Measurements from ENCODE around the gene APBA2. TPM values are rescaled to one million over a fixed set of nuclear protein-coding genes. Genes with fewer than 3 reads are reported as not detected.

The APBA2 gene
- polyA plus RNA-seq, 1 donor (not counting 4 experiments of a cell fraction or from before 2014, with no cell fraction given), result 5.5 TPM

DNA sequence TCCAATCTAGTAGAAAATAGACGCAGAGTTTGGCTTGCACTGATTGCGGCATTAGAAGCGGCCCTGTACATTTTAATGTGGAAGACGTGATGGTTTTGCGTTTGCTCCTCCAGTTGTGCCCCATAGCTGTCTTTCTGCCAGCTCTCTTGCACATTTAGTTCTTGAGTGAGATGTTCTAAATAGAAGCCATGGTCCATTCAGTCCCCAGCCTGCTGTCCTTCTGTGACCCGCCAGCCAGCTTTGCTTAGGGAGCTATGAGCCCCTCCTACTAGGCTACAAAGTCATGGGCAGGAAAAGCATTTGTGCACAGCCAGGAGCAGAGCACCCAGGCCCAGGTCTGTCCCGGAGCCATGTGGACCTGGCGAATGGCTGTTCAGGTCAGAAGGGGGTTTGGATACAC is 50.3 kb downstream of the APBA2 start:
- FAIRE-seq, result no peak
- H3K79me2 ChIP-seq (ENCODE audit: control insufficient read depth, insufficient read depth, low read length), result no peaks in the 10 kb centered on the region
- peaks cover 3% of the 10 kb centered on the region for H3K9me3 ChIP-seq (ENCODE audit: control insufficient read depth, low read depth, low read length)
- H3K4me3 ChIP-seq (ENCODE audit: control insufficient read depth in 2 of 3, extremely low read depth in 1 of 3, insufficient read depth in 2 of 3, low read depth in 1 of 3, low read length in 3 of 3), result no peak overlapping the region
- no peak overlapping the region for H3K27ac ChIP-seq (ENCODE audit: control insufficient read depth, insufficient read depth, low read length)
- H3K9ac ChIP-seq (ENCODE audit: control insufficient read depth, extremely low read depth, insufficient read depth, low read length), result no peak overlapping the region
- H3K4me1 ChIP-seq (ENCODE audit: control insufficient read depth, extremely low read depth, insufficient read depth, low read length), result no peaks in the 10 kb centered on the region
- TF ChIP-seq, protein P1, sequence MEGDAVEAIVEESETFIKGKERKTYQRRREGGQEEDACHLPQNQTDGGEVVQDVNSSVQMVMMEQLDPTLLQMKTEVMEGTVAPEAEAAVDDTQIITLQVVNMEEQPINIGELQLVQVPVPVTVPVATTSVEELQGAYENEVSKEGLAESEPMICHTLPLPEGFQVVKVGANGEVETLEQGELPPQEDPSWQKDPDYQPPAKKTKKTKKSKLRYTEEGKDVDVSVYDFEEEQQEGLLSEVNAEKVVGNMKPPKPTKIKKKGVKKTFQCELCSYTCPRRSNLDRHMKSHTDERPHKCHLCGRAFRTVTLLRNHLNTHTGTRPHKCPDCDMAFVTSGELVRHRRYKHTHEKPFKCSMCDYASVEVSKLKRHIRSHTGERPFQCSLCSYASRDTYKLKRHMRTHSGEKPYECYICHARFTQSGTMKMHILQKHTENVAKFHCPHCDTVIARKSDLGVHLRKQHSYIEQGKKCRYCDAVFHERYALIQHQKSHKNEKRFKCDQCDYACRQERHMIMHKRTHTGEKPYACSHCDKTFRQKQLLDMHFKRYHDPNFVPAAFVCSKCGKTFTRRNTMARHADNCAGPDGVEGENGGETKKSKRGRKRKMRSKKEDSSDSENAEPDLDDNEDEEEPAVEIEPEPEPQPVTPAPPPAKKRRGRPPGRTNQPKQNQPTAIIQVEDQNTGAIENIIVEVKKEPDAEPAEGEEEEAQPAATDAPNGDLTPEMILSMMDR (optimal IDR thresholded peaks at IDR 0.05 in 1 of 3, IDR thresholded peaks at IDR 0.05 in 1 of 3, conservative IDR thresholded peaks at IDR 0.05 in 1 of 3; ENCODE audit: extremely low read depth in 1 of 3, insufficient read depth in 2 of 3, low read length in 3 of 3), result no peak
- TF ChIP-seq EZH2 (IDR thresholded peaks at IDR 0.05; ENCODE audit: low read length), result no peak
- no peaks in the 10 kb centered on the region for H3K9me1 ChIP-seq (ENCODE audit: control insufficient read depth, extremely low read depth, insufficient read depth, low read length)
- H3K27me3 ChIP-seq (ENCODE audit: control insufficient read depth, extremely low read depth, insufficient read depth, low read length), result no peaks in the 10 kb centered on the region
- no peak overlapping the region for H2AFZ ChIP-seq (ENCODE audit: control insufficient read depth, low read length)
- H3K36me3 ChIP-seq (ENCODE audit: control insufficient read depth in 2 of 2, extremely low read depth in 1 of 2, insufficient read depth in 2 of 2, low read length in 2 of 2), result no peaks in the 10 kb centered on the region
- H3K4me2 ChIP-seq (ENCODE audit: control insufficient read depth, extremely low read depth, insufficient read depth, low read depth, low read length), result no peak overlapping the region
- no peaks in the 10 kb centered on the region for H4K20me1 ChIP-seq (ENCODE audit: control insufficient read depth, extremely low read depth, insufficient read depth, low read length)
- dilution Hi-C loops (cut with MboI; ENCODE audit: extremely low pct_ligation_motif_present, low sequenced_read_pairs), result no loop called here
- DNase-seq (ENCODE audit: low read depth, low spot score), result no peak

DNA sequence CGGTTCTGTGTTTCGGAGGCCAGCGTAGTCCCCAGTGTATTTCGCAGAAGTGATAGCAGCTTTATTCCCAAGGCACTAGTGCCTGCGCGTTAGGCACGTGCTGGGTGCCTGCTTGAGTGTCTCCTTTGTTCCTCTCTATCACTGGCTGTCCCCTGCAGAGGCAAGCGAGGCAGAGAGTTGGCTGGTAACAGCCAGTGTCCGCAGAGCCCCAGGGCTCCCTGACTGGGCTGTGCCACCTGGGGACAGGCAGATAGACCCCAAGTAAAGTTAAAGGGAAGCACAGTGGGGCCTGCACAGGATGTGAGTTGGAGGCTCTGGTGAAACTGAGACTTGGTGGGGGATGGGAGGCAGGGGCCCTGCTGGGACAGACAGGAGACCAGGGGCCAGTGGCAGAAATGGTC is 50.7 kb downstream of the APBA2 start:
- Histone ChIP-seq H3K27me3 (ENCODE audit: control insufficient read depth, extremely low read depth, insufficient read depth, low read length) (no peaks in the 10 kb centered on the region), H3K9me1 (ENCODE audit: control insufficient read depth, extremely low read depth, insufficient read depth, low read length) (no peaks in the 10 kb centered on the region), H3K9me3 (ENCODE audit: control insufficient read depth, low read depth, low read length) (peaks cover 3% of the 10 kb centered on the region), H3K36me3 (ENCODE audit: control insufficient read depth in 2 of 2, extremely low read depth in 1 of 2, insufficient read depth in 2 of 2, low read length in 2 of 2) (no peaks in the 10 kb centered on the region), H3K4me2 (ENCODE audit: control insufficient read depth, extremely low read depth, insufficient read depth, low read depth, low read length) (no peak overlapping the region), H2AFZ (ENCODE audit: control insufficient read depth, low read length) (no peak overlapping the region), H4K20me1 (ENCODE audit: control insufficient read depth, extremely low read depth, insufficient read depth, low read length) (no peaks in the 10 kb centered on the region), H3K79me2 (ENCODE audit: control insufficient read depth, insufficient read depth, low read length) (no peaks in the 10 kb centered on the region), H3K4me1 (ENCODE audit: control insufficient read depth, extremely low read depth, insufficient read depth, low read length) (no peaks in the 10 kb centered on the region), H3K4me3 (ENCODE audit: control insufficient read depth in 2 of 3, extremely low read depth in 1 of 3, insufficient read depth in 2 of 3, low read depth in 1 of 3, low read length in 3 of 3) (no peak overlapping the region), H3K27ac (ENCODE audit: control insufficient read depth, insufficient read depth, low read length) (no peak overlapping the region), H3K9ac (ENCODE audit: control insufficient read depth, extremely low read depth, insufficient read depth, low read length) (no peak overlapping the region)
- FAIRE-seq (no peak), DNase-seq (ENCODE audit: low read depth, low spot score) (no peak)
- TF ChIP-seq EZH2 (IDR thresholded peaks at IDR 0.05; ENCODE audit: low read length), result no peak
- TF ChIP-seq, protein P1 (optimal IDR thresholded peaks at IDR 0.05 in 1 of 3, IDR thresholded peaks at IDR 0.05 in 1 of 3, conservative IDR thresholded peaks at IDR 0.05 in 1 of 3; ENCODE audit: extremely low read depth in 1 of 3, insufficient read depth in 2 of 3, low read length in 3 of 3), result no peak
- dilution Hi-C loops (cut with MboI; ENCODE audit: extremely low pct_ligation_motif_present, low sequenced_read_pairs), result no loop called here
